GM12874 (cell line): ENCODE data around the gene FMN2.

ENCODE experiments used
- TF ChIP-seq, protein P1 (sequence below): IDR thresholded peaks from 2 replicates; pipeline ENCODE4 v1.5.1; 2011; ENCODE audit warnings: low read depth, mild to moderate bottlenecking, control low read depth, low read length, moderate library complexity; ENCODE audit not compliant: insufficient read depth

FMN2 gene

GRCh38 chr1:240414237-240414636, 322.6 kb downstream of the FMN2 start:
- TF ChIP-seq, protein P1, sequence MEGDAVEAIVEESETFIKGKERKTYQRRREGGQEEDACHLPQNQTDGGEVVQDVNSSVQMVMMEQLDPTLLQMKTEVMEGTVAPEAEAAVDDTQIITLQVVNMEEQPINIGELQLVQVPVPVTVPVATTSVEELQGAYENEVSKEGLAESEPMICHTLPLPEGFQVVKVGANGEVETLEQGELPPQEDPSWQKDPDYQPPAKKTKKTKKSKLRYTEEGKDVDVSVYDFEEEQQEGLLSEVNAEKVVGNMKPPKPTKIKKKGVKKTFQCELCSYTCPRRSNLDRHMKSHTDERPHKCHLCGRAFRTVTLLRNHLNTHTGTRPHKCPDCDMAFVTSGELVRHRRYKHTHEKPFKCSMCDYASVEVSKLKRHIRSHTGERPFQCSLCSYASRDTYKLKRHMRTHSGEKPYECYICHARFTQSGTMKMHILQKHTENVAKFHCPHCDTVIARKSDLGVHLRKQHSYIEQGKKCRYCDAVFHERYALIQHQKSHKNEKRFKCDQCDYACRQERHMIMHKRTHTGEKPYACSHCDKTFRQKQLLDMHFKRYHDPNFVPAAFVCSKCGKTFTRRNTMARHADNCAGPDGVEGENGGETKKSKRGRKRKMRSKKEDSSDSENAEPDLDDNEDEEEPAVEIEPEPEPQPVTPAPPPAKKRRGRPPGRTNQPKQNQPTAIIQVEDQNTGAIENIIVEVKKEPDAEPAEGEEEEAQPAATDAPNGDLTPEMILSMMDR, result no peak

DNA sequence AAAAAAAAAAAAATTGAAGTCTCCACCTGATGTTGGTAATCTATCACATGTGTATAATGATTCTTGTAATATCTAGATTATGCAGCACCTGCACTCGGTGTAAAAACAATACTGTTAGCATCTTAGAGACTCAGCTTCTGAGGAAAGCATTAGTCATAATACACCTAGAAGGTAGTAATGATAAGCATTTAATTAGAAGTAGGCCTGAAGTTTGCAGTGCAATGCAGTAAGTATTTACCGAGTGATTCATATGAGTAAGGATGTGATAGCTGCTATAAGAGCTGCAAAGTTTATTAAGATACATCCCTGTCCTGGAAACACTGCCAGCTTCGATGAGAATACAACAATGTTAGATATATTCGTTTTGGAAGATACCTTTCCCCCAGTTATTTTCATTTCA, 323.8 kb downstream of the FMN2 start:
- TF ChIP-seq, protein P1, result no peak

- TF ChIP-seq, protein P1, result no peak
Measured at GRCh38 chr1:240417317-240417716, 325.6 kb downstream of the FMN2 start.

GRCh38 chr1:240420766-240421165, 329.1 kb downstream of the FMN2 start:
- TF ChIP-seq, protein P1, result no peak

DNA sequence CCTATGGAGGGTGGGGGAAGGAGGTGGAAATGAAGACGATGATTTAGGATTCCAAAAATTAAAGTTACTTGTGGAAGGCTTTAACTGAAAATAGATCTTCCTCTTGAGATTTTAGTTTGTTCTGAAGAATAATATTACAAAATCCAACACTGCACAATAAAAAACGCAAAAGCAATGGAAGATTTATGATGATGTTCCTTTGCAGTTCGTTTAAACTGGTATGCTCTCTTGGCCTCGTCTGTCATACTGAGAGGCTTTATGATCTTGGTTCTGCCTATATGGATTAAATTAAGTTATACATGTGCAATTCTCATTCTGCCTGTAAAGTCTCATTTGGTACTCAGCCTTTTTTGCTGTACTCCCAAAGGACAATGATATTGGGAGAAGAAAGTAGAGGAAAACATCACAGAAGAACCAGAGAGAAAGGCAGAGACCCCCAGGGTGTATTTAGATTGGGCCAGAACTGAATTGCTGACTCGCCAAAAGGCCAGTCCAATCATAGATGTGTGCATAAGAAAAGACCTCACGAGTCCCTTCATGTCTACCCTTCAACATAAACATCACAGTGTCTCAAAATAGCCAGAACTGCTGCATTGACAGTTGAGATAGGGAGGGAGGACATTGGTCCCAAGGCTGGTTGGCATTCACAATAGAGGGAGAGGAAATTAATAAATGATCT, 331.7 kb downstream of the FMN2 start:
- TF ChIP-seq, protein P1, result no peak

GRCh38 chr1:240424740-240425464, 333.2 kb downstream of the FMN2 start:
- TF ChIP-seq, protein P1, result no peak

- TF ChIP-seq, protein P1, result no peak
Measured at GRCh38 chr1:240426051-240426450, 334.4 kb downstream of the FMN2 start.
